Endothelial cell of umbilical vein (primary cell): ENCODE measurements around the gene GPR37L1. TPM values are rescaled to one million over a fixed set of nuclear protein-coding genes. Genes with fewer than 3 reads are reported as not detected.

Source experiments
- BruUV-seq: library from RNA; stranded (reverse); fragments of 400-500 nt; replicated peaks from 2 replicates; lab custom pipeline; 2021; lab: Mats Ljungman, UMichigan
- CTCF ChIA-PET: fragments of 300-600, 350-600 bp; sonication (Branson Sonifier 250); formaldehyde crosslinking; loops from one replicate; lab custom pipeline; 2021; ENCODE audit warnings: antibody characterized with exemption, inconsistent platforms; lab: Charles Lee
- POLR2A ChIA-PET: fragments of 300-600, 350-600 bp; sonication (Branson Sonifier 250); formaldehyde crosslinking; loops from one replicate; lab custom pipeline; 2021; ENCODE audit warnings: antibody characterized with exemption, inconsistent platforms; lab: Charles Lee
- DNase-seq: peaks from one replicate; pipeline ENCODE4 v3.0.0-alpha.2; 2011; ENCODE audit warnings: low read depth, low spot score
- FAIRE-seq: peaks from 2 replicates; lab custom pipeline; 2011; peaks lifted over from hg19 to GRCh38; lab: Jason Lieb, UNC
- H2AFZ ChIP-seq: 2 replicates; pipeline ENCODE4 v1.6.0; 2012; ENCODE audit warnings: low read depth, low read length, control low read depth, inconsistent platforms
- H3K27ac ChIP-seq: 2 replicates; pipeline ENCODE4 v1.5.1; 2011; ENCODE audit warnings: low read depth, mild to moderate bottlenecking, control low read depth, low read length, moderate library complexity; ENCODE audit not compliant: insufficient read depth
- H3K27me3 ChIP-seq, 2 experiments: 2 replicates each; pipeline versions ENCODE4 v1.6.0 to v1.6.1; 2011; ENCODE audit warnings: low read length in 2 of 2, mixed read lengths in 1 of 2; ENCODE audit not compliant: control insufficient read depth in 2 of 2, insufficient read depth in 2 of 2
- H3K36me3 ChIP-seq, 2 experiments: 2 replicates in 1 of 2; 3 replicates in 1 of 2; pipeline ENCODE4 v1.5.1; 2011; ENCODE audit warnings: low read length in 2 of 2, mild to moderate bottlenecking in 1 of 2, moderate library complexity in 1 of 2; ENCODE audit not compliant: control insufficient read depth in 2 of 2, insufficient read depth in 2 of 2; ENCODE audit errors: extremely low read depth in 1 of 2
- H3K4me1 ChIP-seq: 3 replicates; pipeline ENCODE4 v1.5.1; 2011; ENCODE audit warnings: mild to moderate bottlenecking, low read length; ENCODE audit not compliant: control insufficient read depth, insufficient read depth; ENCODE audit errors: extremely low read depth
- H3K4me2 ChIP-seq: 2 replicates; pipeline ENCODE4 v1.6.1; 2011; ENCODE audit warnings: low read length, control low read depth, mixed read lengths; ENCODE audit not compliant: insufficient read depth
- H3K4me3 ChIP-seq, 3 experiments: fragments of 200-600 bp in 1 of 3; sonication (generic), shearing (Covaris generic) in 1 of 3; replicated peaks in 1 of 3; 2 replicates each; pipeline ENCODE4 v1.5.1; 2011 to 2016; ENCODE audit warnings: control low read depth in 3 of 3, low read length in 3 of 3, mild to moderate bottlenecking in 2 of 3, inconsistent platforms in 1 of 3, low read depth in 1 of 3, moderate library complexity in 1 of 3; ENCODE audit not compliant: insufficient read depth in 1 of 3
- H3K79me2 ChIP-seq: 2 replicates; pipeline ENCODE4 v1.6.0; 2012; ENCODE audit warnings: low read length, inconsistent platforms; ENCODE audit not compliant: control insufficient read depth, insufficient read depth
- H3K9ac ChIP-seq: replicated peaks from 2 replicates; pipeline ENCODE3; 2011; ENCODE audit warnings: low read length, control low read depth; ENCODE audit not compliant: insufficient read depth; ENCODE audit errors: extremely low read depth
- H3K9me1 ChIP-seq: replicated peaks from 3 replicates; pipeline ENCODE4 v1.6.0; 2011; ENCODE audit warnings: mild to moderate bottlenecking, low read length; ENCODE audit not compliant: control insufficient read depth, insufficient read depth; ENCODE audit errors: extremely low read depth
- H3K9me3 ChIP-seq: replicated peaks from 2 replicates; pipeline ENCODE4 v1.5.1; 2012; ENCODE audit warnings: low read length, inconsistent platforms; ENCODE audit not compliant: control insufficient read depth, insufficient read depth
- H4K20me1 ChIP-seq: replicated peaks from 2 replicates; pipeline ENCODE3; 2011; ENCODE audit warnings: mild to moderate bottlenecking, low read length; ENCODE audit not compliant: control insufficient read depth, insufficient read depth; ENCODE audit errors: extremely low read depth
- EZH2 ChIP-seq: IDR thresholded peaks from 2 replicates; pipeline ENCODE4 v1.6.1; 2012; ENCODE audit warnings: borderline replicate concordance, low read depth, mild to moderate bottlenecking, moderate library complexity, low read length, inconsistent platforms; ENCODE audit not compliant: severe bottlenecking
- FOS ChIP-seq: IDR thresholded peaks from 2 replicates; pipeline ENCODE4 v1.6.1; 2011; ENCODE audit warnings: mild to moderate bottlenecking, low read length, moderate library complexity, borderline replicate concordance; ENCODE audit not compliant: insufficient read depth
- GATA2 ChIP-seq: IDR thresholded peaks from 2 replicates; pipeline ENCODE4 v1.7.0; 2011; ENCODE audit warnings: low read depth, mild to moderate bottlenecking, moderate library complexity, mixed read lengths, low read length; ENCODE audit not compliant: insufficient read length, insufficient read depth
- JUN ChIP-seq: IDR thresholded peaks from 2 replicates; pipeline ENCODE4 v1.6.1; 2011; ENCODE audit warnings: borderline replicate concordance, low read depth; ENCODE audit not compliant: insufficient read length, insufficient read depth
- MYC ChIP-seq: IDR thresholded peaks from one replicate; pipeline ENCODE4 v1.6.1; 2011; ENCODE audit warnings: mild to moderate bottlenecking, low read depth, low read length
- POLR2A ChIP-seq: IDR thresholded peaks from 2 replicates; pipeline ENCODE4 v1.6.1; 2012; ENCODE audit warnings: low read depth, mild to moderate bottlenecking, control low read depth, low read length
- POLR2AphosphoS5 ChIP-seq: IDR thresholded peaks from 2 replicates; pipeline ENCODE4 v1.6.1; 2012; ENCODE audit warnings: low read depth, mild to moderate bottlenecking, control low read depth, low read length, moderate library complexity; ENCODE audit not compliant: insufficient read depth
- dilution Hi-C: fragments of 300-500 bp; cut with MboI; formaldehyde crosslinking; loops from one replicate; pipeline ENCODE4 v1.15.0; 2019; ENCODE audit warnings: low sequenced_read_pairs; ENCODE audit not compliant: extremely low pct_ligation_motif_present
- intact Hi-C: fragments of 100-400 bp; cut with micrococcal nuclease; formaldehyde crosslinking; loops from one replicate; pipeline ENCODE4 v1.10.0; 2022
- polyA plus RNA-seq, 4 experiments: library from polyadenylated mRNA; depleted of rRNA in 3 of 4; stranded (reverse) in 3 of 4; unstranded in 1 of 4; fragments of >200 nt; gene quantifications; 2 replicates each; pipeline versions ENCODE4 v1.2.1 to v1.2.3, GENCODE V29; 2011 to 2012; ENCODE audit warnings: missing spikeins in 1 of 4
- total RNA-seq: library from RNA; stranded (reverse); gene quantifications from 2 replicates; pipeline ENCODE4 v1.2.3, GENCODE V29; 2021
- TF ChIP-seq, protein P1 (sequence below): IDR thresholded peaks from 2 replicates; pipeline ENCODE4 v1.6.1; 2011; ENCODE audit not compliant: insufficient read depth, insufficient read length
- TF ChIP-seq, protein P2 (sequence below), 2 donors: IDR thresholded peaks; 1 replicate in 1 of 2; 2 replicates in 1 of 2; pipeline ENCODE4 v1.5.1; 2011; ENCODE audit warnings: low read length in 2 of 2, mild to moderate bottlenecking in 2 of 2, moderate library complexity in 2 of 2, control low read depth in 1 of 2, inconsistent platforms in 1 of 2, low read depth in 1 of 2; ENCODE audit not compliant: insufficient read depth in 1 of 2; ENCODE audit errors: extremely low read depth in 1 of 2

GPR37L1 gene
- total and polyA plus RNA-seq, 2 donors (not counting 3 experiments of a cell fraction or from before 2014, with no cell fraction given), result not detected

DNA sequence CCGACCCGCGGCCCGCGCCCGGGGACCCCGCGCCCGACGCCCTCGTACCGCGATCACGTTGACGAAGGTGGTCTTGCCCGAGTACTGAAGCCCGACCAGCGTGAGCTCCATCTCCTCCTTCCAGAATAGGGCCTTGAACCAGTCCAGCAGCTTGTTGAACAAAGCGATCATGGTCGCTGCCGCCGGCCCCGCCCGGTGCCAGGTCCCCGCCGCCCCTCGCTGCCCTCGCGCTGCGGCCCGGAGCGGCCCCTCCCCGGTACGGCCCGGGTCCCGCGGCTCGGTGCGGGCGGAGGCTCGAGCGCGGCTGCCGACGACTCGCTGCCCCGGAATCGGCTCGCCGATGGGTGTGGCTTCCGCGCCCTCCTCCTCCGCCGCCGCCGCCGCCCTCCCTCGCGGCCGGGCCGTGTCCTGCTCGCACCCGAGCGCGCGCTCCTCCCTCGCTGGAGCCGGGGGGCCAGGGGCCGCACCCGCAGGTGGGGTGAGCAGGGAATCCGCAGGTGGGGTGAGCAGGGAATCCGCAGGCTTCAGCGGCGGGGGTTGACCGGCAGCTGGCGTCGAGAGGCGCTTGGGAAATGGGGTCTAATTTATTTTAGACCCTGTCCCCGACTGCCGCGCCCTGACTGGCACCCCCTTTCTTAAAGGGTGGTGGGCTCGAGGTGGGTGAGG, 21.8 kb downstream of the GPR37L1 start, which contains the start of gene ARL8A:
Gene ARL8A (minus strand): TSS at position 336 of the 666 bp plus-strand sequence. CDS start 165 bp downstream, at position 171.
- TF ChIP-seq POLR2AphosphoS5, result peak; percentile 34
- no peak for TF ChIP-seq FOS
- TF ChIP-seq EZH2, result no peak
- TF ChIP-seq POLR2A, result peak; percentile 63
- Histone ChIP-seq H3K27ac (peak within 1 kb of the TSS; percentile 52), H3K9me1 (no peaks in the 10 kb centered on the region), H2AFZ (peak within 1 kb of the TSS; percentile 96), H3K4me1 (peaks cover 21% of the 10 kb centered on the region), H3K9ac (peak within 1 kb of the TSS; percentile 81), H3K79me2 (peaks cover 49% of the 10 kb centered on the region), H3K27me3 (no peaks in the 10 kb centered on the region), H3K36me3 (peaks cover 0 to 2% of the 10 kb centered on the region in 2 experiments), H3K9me3 (no peaks in the 10 kb centered on the region), H3K4me2 (peak within 1 kb of the TSS; percentile 92), H3K4me3 (peak within 1 kb of the TSS; percentile 68 to 94 (median 77)), H4K20me1 (peaks cover 6% of the 10 kb centered on the region)
- POLR2A ChIA-PET, result no interaction called here
- dilution Hi-C loops (no loop called here), intact Hi-C loops (no loop called here)
- no TSS peak for BruUV-seq
- CTCF ChIA-PET, result interaction anchor here (1.3 to 1.6 kb wide), 2 partner anchors 10 to 16 kb away, joined by 4 read pairs; partner anchors contain the start of gene PTPN7
- FAIRE-seq (peak; percentile 37), DNase-seq (peak; percentile 39)

DNA sequence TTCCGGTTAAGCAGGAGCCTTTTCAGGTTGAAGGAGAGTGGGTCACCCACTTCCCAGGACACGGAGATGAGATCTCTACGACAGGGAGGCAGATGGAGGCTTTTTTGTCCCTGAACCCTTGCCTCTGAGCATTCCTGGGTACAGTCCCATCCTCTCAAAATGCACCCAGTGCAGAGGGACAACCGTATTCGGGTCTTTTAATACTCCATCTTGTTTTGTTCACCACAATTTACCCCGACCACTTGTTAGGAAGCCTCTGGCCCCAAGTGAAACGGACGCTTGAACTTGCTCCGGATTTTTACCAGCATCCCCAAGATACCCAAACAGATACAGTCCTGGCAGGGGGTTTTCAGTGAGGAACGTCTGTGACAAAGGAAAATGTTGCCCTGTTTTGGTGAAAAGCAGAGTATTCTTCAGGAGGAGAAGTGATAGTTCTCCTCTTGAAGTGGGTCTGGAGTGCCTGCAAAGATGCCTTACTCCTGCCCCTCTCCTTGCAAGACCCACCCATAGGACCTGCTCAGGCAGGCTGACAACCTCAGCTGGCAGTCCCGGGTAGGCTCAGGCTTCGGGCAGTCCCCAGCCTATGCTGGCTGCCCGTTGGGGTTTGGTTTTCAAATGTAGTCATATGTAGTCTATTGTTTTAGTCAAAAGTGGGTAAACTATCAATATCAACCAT, 22.5 kb downstream of the GPR37L1 start:
- Histone ChIP-seq H3K4me2 (peak overlapping the region; percentile 92), H3K27ac (peak overlapping the region; percentile 40), H3K9me1 (no peaks in the 10 kb centered on the region), H3K4me3 (peak overlapping the region; percentile 68 to 94 (median 77)), H4K20me1 (peaks cover 6% of the 10 kb centered on the region), H3K79me2 (peaks cover 45% of the 10 kb centered on the region), H3K4me1 (peaks cover 21% of the 10 kb centered on the region), H3K9ac (peak overlapping the region; percentile 81), H3K9me3 (no peaks in the 10 kb centered on the region), H3K27me3 (no peaks in the 10 kb centered on the region), H2AFZ (peak overlapping the region; percentile 96), H3K36me3 (peaks cover 0 to 2% of the 10 kb centered on the region in 2 experiments)
- FAIRE-seq (peak; percentile 18), DNase-seq (peak; percentile 30)
- TSS peak; percentile 46 for BruUV-seq
- intact Hi-C loops, result no loop called here
- POLR2A ChIA-PET, result no interaction called here
- dilution Hi-C loops, result no loop called here
- TF ChIP-seq, protein P1, sequence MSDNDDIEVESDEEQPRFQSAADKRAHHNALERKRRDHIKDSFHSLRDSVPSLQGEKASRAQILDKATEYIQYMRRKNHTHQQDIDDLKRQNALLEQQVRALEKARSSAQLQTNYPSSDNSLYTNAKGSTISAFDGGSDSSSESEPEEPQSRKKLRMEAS, result no peak
- TF ChIP-seq EZH2 (no peak), MYC (no peak), POLR2A (no peak), JUN (no peak), GATA2 (no peak), FOS (no peak), POLR2AphosphoS5 (no peak)
- TF ChIP-seq, protein P2, sequence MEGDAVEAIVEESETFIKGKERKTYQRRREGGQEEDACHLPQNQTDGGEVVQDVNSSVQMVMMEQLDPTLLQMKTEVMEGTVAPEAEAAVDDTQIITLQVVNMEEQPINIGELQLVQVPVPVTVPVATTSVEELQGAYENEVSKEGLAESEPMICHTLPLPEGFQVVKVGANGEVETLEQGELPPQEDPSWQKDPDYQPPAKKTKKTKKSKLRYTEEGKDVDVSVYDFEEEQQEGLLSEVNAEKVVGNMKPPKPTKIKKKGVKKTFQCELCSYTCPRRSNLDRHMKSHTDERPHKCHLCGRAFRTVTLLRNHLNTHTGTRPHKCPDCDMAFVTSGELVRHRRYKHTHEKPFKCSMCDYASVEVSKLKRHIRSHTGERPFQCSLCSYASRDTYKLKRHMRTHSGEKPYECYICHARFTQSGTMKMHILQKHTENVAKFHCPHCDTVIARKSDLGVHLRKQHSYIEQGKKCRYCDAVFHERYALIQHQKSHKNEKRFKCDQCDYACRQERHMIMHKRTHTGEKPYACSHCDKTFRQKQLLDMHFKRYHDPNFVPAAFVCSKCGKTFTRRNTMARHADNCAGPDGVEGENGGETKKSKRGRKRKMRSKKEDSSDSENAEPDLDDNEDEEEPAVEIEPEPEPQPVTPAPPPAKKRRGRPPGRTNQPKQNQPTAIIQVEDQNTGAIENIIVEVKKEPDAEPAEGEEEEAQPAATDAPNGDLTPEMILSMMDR (IDR thresholded peaks at IDR 0.05; ENCODE audit: extremely low read depth in 1 of 2, insufficient read depth in 1 of 2, low read depth in 1 of 2, low read length in 2 of 2), result no peak
- CTCF ChIA-PET, result interaction anchor here (1.3 kb wide), 1 partner anchor 9 kb away, joined by 4 read pairs; no protein-coding TSS in a partner anchor
